NCI-H1048 (cell line): ENCODE data around the gene ACSS1.

Experiments used
- DNase-seq: peaks from one replicate; lab custom pipeline; 2025; lab: John Stamatoyannopoulos, UW

ACSS1 gene

GRCh38 chr20:25030649-25031207 is 27.2 kb downstream of the ACSS1 start:
- DNase-seq: no peak

- no peak for DNase-seq
These were observed 27.8 kb downstream of the ACSS1 start for GRCh38 chr20:25030007-25030648.

GRCh38 chr20:25025986-25026605 is 31.8 kb downstream of the ACSS1 start:
- no peak for DNase-seq

GRCh38 chr20:25025091-25025861 is 32.7 kb downstream of the ACSS1 start:
- no peak for DNase-seq

DNA sequence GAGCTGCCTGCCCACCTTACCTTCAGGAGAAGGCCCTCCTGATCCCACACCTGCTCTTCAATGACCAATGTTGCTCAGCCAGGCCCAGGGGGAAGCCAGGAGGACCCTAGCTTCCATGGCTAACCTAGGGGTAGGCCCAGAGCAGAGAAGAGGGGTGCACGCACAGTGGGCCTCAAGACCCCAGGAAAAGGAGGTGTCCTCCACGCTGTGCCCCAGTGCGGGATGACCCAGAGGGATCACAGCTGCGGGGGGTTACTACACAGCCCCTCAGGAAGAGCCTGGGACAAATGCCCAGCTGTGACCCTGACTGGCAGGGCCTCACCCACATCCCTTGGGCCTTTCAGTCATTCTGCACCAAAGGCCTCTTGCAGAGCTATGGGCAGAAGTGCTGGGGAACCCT is 33.8 kb downstream of the ACSS1 start:
- no peak for DNase-seq

DNA sequence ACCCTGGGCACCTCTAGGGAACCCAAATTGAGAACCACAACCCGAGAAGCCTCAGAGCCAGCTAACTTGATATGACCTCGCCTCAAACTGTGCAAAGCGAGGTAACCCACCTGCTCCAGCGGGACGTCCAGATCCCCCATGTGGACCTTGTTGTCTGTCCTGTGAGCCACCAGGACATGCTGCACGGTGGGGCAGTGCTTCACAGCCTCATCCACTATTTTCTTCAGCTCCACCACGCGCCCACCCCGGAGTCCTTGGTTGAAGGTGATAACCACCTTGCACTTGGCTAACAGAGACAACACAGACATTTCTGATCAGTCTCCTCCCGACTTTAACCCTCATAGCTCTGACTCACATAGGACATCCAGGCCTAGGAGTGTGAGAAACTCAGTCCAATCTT is 34.6 kb downstream of the ACSS1 start:
- DNase-seq: no peak

- no peak for DNase-seq
These were observed 35.3 kb downstream of the ACSS1 start for GRCh38 chr20:25022680-25023079.

GRCh38 chr20:25021336-25021735 is 36.6 kb downstream of the ACSS1 start:
- DNase-seq: no peak

DNA sequence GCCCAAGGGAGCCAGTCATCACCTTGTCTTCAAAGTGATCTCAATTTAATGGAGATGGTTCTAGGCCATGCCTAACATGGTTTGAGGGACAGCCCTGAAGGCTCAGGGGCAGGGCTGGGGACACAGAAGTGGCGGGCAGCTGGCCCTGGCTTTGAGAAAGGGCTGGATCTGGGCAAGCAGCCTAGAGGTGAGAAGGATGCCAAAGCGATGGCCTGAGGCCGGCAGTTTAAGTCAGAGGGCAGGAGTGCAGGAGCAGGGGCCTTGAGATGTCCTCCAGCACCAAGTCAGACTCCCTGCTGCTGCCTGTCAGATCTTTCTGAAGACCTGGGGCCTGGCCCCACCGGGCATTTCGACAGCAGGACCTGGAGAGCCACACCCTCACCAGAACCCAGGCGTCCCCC is 37.0 kb downstream of the ACSS1 start:
- no peak for DNase-seq

GRCh38 chr20:25020345-25020744 is 37.6 kb downstream of the ACSS1 start:
- DNase-seq: no peak

DNA sequence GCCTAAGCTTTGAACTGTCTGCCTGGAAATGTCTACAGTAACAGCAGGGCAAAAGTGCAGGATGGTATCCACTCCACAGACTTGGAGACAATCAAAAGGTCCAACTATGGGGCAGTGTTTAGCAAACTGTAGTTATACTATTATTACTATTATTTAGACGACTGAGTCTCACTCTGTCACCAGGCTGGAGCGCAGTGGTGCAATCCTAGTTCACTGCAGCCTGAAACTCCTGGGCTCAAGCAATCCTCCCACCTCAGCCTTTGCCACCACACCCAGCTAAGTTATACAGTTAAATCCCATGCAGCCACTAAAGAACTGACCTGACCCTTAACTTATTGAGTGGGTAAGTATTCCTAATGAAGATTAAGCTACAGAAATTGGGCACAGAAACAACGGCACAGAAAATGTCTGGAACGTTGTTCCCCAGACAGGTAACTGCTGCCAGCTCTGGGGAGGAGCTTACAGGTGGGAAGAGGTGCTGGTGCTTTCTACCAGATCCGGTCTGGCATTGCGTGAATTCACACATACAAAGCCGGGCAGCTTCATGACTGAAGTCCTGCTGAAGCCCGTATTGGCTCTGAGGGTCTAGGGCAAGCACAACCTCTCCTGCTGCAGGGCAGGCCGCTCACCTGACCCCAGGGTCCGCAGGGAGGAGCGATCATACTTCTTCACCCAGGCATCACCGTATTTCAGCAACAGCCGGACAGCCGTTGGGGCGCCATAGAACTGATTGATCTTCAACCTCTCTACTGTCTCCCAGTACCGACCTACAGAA is 38.4 kb downstream of the ACSS1 start:
- no peak for DNase-seq

DNA sequence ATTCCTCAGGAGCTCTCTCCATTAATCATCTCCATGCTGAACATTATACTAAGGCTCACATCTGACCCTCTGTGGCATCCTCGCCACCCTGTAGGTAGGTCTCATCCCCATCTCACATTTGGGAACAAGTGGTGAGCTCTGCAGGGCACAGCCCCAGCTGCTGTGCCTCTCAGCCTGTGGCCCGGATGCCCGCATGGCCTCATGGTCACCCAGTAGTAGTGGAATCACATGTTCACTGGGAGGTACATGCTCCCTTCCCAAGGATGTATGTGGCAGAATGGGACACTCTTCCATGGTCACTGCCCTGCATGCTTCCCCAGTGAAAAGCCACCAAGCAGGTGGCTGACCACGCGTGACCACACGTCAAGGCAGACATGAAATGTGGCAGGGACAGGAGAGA is 39.1 kb downstream of the ACSS1 start:
- DNase-seq: no peak

DNA sequence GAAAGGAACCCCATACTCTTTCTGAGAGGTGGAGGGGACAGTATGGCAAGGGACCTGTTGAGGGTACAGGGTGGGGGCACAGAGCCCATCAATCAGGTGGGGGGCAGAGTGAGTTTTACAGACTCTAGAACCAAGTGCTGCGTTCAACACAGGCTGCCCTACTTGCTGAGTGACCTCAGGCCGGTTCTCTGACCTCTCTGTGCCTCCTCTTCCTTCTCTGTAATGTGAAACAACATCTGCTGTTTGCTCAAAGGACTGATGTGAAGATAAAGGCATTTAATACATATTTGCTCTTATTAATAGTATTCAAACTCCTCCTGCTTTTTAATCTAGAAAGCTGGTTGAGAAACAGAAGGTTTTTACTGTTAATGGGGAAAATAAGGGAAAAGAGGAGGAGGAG is 39.5 kb downstream of the ACSS1 start:
- DNase-seq: no peak

- DNase-seq: peak; percentile 38
These were observed 40.6 kb downstream of the ACSS1 start for GRCh38 chr20:25017257-25017803.

DNA sequence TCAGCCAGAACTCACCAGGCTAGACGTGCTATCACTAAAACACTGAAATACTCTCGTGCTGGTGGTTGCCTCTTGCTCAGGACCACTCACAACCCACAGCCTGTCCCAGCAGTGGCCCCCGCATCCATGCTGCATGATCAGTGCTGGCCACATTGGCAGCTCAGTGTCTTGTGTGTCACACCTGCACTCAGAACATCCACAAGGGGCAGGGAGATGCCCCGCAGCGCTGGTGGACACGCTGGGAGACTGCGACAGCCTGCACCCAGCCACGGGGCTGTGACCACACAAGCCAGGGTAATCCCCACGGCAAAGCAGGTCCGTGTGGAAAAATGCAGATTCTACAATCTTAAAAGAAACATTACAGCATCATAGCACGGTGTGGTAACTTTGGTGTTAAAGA is 41.5 kb downstream of the ACSS1 start:
- no peak for DNase-seq

DNA sequence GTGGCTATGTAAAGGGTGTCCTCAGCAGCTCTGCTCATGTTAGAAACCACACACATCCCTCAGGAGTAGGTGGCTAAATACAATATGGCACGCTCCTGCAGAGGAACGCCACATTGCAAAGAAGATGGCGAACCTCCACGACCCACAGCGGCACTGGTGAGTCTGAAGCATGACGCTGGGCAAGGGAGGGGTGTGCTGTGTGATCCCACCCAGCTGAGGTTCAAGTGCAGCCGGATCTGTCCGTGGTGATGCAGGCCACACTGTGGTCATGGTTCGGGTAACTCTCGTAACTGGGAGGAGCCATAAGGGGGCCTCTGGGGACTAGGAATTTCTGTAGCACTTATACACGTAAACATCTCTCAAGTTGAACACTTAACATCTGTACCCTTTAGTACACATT is 42.0 kb downstream of the ACSS1 start:
- DNase-seq: no peak

GRCh38 chr20:25014816-25015215 is 43.1 kb downstream of the ACSS1 start:
- DNase-seq: no peak

DNA sequence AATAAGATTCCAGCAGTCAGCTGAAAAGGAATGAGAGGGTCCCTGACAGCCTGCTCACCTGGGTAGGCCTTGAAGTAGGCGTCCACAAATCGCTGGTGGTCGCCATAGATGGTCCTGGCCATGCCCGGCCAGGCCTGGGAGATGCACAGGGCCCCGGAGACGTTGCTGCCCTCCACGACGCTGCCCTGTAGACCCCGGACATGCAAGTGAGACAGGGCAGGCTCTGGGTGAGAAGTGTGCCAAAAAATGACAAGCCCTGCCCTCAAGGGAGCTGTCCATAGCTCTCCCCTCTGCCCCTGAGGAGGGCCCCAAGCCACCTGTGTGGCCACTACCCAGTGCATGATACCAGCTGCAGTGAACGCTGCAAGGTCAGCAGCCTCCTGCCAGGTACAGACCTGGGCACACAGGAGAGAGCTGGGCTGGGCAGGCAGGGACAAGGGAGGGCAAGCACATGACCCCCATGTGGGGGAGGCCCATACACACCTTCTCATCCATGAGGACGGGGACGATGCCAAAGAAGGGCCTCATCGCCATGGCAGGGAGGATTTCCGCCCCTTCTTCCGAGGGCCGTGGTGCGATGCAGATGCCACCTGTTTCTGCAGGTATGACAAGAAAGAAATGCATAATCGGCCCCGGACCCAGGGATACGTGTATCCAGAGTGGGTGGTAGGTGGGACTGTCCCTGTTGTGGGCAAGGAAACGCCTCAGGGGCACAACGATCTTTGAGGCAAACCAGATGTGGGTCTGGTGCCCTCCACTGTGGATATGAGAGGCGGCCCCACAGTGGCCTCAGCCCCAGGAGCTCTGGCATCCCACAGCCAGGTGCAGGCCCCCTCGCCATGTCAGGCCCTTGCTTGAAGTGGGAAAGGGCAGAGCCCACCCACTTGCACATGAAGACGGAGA is 44.2 kb downstream of the ACSS1 start:
- no peak for DNase-seq

GRCh38 chr20:25012616-25013189 is 45.2 kb downstream of the ACSS1 start:
- DNase-seq: no peak

DNA sequence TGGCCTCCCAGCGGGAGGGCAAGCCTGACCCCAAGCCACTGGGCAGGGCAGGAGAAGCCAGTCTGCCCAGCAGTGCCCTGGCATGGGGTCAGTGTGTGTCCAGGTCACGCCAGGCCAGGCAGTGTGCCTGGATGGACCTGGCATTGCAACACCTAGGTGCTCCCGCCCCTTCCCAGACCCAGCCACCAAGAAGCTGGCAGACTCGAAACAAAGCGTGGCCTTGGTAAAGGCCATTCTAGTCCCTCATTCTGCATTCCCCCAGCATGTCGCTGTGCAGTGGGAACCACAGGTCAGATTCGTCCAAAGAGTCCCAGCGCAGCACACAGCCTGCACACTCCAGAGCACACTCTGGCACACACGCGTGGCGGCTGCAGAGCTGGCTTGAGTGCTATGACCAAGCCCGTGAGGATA is 46.1 kb downstream of the ACSS1 start:
- no peak for DNase-seq

GRCh38 chr20:25011261-25011660 is 46.7 kb downstream of the ACSS1 start:
- DNase-seq: no peak
